Heart right ventricle (tissue), 16 donors: ENCODE data around the gene TBC1D8. TPM values are rescaled to one million over a fixed set of nuclear protein-coding genes. Genes with fewer than 3 reads are reported as not detected.

Source experiments
- ATAC-seq, 8 donors: fragments of 200-7000 bp; cut with Tn5 transposase; one replicate each; pipeline ENCODE4 v1.9.1; 2020; ENCODE audit warnings: mild to moderate bottlenecking in 8 of 8, moderate library complexity in 8 of 8, moderate number of reproducible peaks in 1 of 8
- DNase-seq, 2 donors: peaks; one replicate each; pipeline ENCODE4 v3.0.0-alpha.2; 2020
- H3K27ac ChIP-seq, 10 donors: fragments of 200-600 bp; sonication (generic) in 2 of 10; one replicate each; pipeline versions ENCODE4 v1.5.0 to v1.8.0; 2020 to 2022; ENCODE audit warnings: mild to moderate bottlenecking in 3 of 10
- H3K27me3 ChIP-seq, 7 donors: fragments of 200-600 bp; one replicate each; pipeline ENCODE4 v1.8.0; 2021 to 2022; ENCODE audit warnings: mild to moderate bottlenecking in 2 of 7
- H3K36me3 ChIP-seq, 9 donors: fragments of 200-600 bp; sonication (generic) in 1 of 9; one replicate each; pipeline versions ENCODE4 v1.5.0 to v1.8.0; 2020 to 2022; ENCODE audit warnings: mild to moderate bottlenecking in 2 of 9
- H3K4me1 ChIP-seq, 9 donors: fragments of 200-600 bp; sonication (generic) in 1 of 9; one replicate each; pipeline versions ENCODE4 v1.5.0 to v1.8.0; 2020 to 2022; ENCODE audit warnings: mild to moderate bottlenecking in 4 of 9
- H3K4me3 ChIP-seq, 10 donors: fragments of 200-600 bp; sonication (generic) in 2 of 10; one replicate each; pipeline versions ENCODE4 v1.5.0 to v1.8.0; 2020 to 2022; ENCODE audit warnings: mild to moderate bottlenecking in 7 of 10, moderate library complexity in 2 of 10
- H3K9me3 ChIP-seq, 11 donors: fragments of 200-600 bp in 10 of 11; sonication (generic) in 2 of 11; one replicate each; pipeline versions ENCODE4 v1.5.0 to v1.8.0; 2013 to 2022; ENCODE audit warnings: mild to moderate bottlenecking in 2 of 11, control low read depth in 1 of 11, moderate library complexity in 1 of 11
- WGBS, 2 donors: extraction: QIAGEN DNeasy Blood & Tissue Kit; methylation state at CpG; one replicate each; pipeline ENCODE4 v1.1.7; 2013; ENCODE audit warnings: inconsistent platforms in 1 of 2; 5-methylcytosine and 5-hydroxymethylcytosine counted together
- intact Hi-C, 10 donors: fragments of 100-400 bp; cut with DNase I; formaldehyde crosslinking; loops; one replicate each; pipeline versions ENCODE4 v1.11.1 to v1.14.2; 2022
- polyA plus RNA-seq, 2 donors: library from polyadenylated mRNA; stranded (reverse); fragments of 200-250 nt; gene quantifications; one replicate each; pipeline ENCODE4 v1.2.3, GENCODE V29; 2013
- total RNA-seq, 10 donors: library from RNA; stranded (reverse); fragmentation: NEBNext Ultra II Directional in 3 of 10; extraction: Animal tissue kit (Norgen Biotek cat#: 25700) in 3 of 10; gene quantifications; one replicate each; pipeline versions ENCODE4 v1.2.1 to v1.2.4, GENCODE V29; 2021 to 2023
- TF ChIP-seq, protein P1 (sequence below), 9 donors: fragments of 200-600 bp; sonication (generic) in 2 of 9; IDR thresholded peaks; one replicate each; pipeline versions ENCODE4 v1.5.0 to v1.8.0; 2021 to 2022; ENCODE audit warnings: antibody characterized with exemption in 9 of 9, mild to moderate bottlenecking in 5 of 9, moderate library complexity in 1 of 9
- donor health status: Arrhythmogenic right ventricular cardiomyopathy.
- donor health status: ischemic (EF 13 %, LVEDD 7.1; RV severe dilation, severe dysfunction).
- donor health status: healthy with polysubstance abuse.
- donor health status: DM: no; HTN: yes; CAD: no.
- donor health status: DM: no; HTN: no; CAD: no.
- donor health status: ischemic (EF 25% LVEDD 6.9; RV normal size, moderate dysfunction).
- donor health status: ischemic (EF 25% LVEDD 5.7; RV mildly dilated, moderate dysfunction).
- donor health status: healthy.
- donor health status: DM: yes; HTN: yes; CAD: no.
- donor health status: Ischemic cardiomyopathy.
- donor health status: ischemic (EF 35%, LVEDD 5.7; RV mildly dilated, moderate dysfunction).
- donor health status: nonischemic (EF 11% LVEDD 7.7; RV severe dilation, severe dysfunction).
- donor health status: DM: yes; HTN: yes; CAD: no.
- donor health status: PGD.
- donor health status: ischemic (EF 29% LVEDD 5.4; RV normal size, mild dysfunction).
- donor health status: nonischemic (EF 23%, LVEDD 6.1; RV moderate dilation, normal function).

The TBC1D8 gene
- total and polyA plus RNA-seq, 12 donors = 24.0 to 69.5 (median 55.5) TPM

DNA sequence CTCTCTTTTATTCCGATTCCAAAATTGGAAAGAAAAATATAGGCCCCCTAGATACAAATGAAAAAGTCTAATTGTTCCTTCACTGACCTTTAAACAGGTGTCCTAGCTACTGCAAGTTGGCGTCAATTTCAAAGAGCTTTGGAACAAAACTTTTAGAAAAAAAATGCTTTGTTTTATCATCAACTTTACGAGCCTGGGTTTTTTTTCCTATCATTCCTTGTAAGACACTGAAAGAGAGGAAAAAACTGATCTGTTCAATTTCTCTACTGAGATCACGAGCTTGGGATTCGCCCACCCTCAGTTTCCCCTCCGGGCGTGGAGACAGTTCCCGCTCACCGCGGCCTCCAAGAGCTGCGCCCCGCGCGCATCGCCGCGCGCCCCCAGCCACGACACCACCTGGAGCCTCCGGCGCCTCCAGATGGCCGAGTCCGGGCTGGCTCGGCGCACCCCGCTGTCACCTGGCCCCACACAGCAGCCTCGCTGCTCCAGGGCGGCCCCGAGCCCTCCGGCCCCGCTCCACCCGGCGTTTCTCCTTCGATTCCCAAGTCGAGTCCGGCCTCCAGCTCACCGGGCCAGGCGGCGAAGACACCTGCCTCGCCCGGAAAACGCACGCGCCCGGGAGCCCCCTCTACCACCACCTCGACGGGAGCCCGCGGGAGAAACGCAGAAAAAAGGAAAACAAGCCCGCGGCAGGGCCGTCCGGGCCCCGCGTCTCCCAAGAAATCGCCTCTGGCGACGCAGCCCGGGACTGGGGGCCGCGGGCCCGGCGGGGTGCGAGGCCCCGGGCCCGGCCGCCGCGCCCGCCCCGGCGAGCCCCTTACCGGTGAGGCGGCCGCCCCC, 656 bp downstream of the TBC1D8 start:
- peak overlapping the region; percentile 71 to 96 (median 82) for H3K27ac ChIP-seq
- H3K9me3 ChIP-seq = no peaks in the 10 kb centered on the region
- H3K4me1 ChIP-seq = peaks cover 7 to 83% (median 64%) of the 10 kb centered on the region in 9 donors
- TF ChIP-seq, protein P1, sequence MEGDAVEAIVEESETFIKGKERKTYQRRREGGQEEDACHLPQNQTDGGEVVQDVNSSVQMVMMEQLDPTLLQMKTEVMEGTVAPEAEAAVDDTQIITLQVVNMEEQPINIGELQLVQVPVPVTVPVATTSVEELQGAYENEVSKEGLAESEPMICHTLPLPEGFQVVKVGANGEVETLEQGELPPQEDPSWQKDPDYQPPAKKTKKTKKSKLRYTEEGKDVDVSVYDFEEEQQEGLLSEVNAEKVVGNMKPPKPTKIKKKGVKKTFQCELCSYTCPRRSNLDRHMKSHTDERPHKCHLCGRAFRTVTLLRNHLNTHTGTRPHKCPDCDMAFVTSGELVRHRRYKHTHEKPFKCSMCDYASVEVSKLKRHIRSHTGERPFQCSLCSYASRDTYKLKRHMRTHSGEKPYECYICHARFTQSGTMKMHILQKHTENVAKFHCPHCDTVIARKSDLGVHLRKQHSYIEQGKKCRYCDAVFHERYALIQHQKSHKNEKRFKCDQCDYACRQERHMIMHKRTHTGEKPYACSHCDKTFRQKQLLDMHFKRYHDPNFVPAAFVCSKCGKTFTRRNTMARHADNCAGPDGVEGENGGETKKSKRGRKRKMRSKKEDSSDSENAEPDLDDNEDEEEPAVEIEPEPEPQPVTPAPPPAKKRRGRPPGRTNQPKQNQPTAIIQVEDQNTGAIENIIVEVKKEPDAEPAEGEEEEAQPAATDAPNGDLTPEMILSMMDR (IDR thresholded peaks at IDR 0.05) = peak in 4 of 9 donors; percentile 7 to 37 (median 34)
- no peaks in the 10 kb centered on the region for H3K36me3 ChIP-seq
- H3K27me3 ChIP-seq = no peaks in the 10 kb centered on the region
- peak in 6 of 8 donors; percentile 5 to 47 (median 22) for ATAC-seq
- H3K4me3 ChIP-seq = peak overlapping the region; percentile 54 to 99 (median 82)
- peak; percentile 28 to 42 for DNase-seq
- intact Hi-C loops = loop anchor here in 9 of 10 donors (2.0 to 10.0 kb wide), 11 partner anchors 38 to 546 kb away; partner anchors contain the start of gene CNOT11 (in 1 of the 9)
- 2% methylated on average over 63 to 76 of the region's 76 CpGs for WGBS, 2 donors

DNA sequence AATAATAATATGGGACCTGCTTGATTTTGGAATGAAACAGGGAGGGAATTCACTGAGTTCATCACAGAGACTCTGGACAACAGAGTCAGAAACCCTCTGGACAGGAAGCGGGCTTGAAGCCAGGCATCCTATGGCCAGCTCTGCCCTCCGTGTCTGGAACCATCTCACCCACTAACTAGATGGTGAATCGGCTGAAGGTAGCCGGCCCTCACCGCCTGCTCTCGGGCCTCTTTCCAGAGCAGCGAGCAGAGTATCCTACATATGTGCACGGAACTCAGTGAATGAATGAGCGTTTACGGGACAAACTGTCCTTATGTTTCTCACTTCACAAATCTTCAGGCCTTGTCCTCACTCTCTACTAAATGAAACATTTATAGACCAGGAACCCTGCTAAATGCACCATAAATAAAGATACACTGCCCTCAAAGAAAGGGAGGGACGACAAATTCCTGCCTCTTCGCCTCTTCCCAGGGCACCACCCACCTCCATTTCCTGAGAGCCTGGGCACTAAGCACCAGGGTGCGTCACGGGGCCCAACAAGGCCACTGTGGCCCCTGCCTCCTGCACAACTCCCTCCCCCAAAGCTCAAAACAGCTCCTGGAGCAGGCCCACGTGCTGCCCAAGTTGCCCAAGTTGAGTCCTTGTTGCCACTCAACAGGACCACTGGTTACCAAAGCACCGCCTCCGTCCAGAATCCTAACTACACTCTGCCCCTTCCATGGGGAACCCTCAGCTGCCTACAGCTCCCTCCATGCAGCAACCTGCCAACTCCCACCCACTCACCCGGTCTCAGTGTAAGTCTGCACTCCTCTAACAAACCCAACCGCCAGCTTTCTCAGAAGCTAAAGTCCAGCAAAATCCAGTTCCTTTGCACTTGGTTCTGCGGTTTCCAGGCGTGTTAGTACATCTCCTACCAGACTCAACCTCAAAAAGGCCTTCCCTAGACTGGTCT, 1.7 kb downstream of the TBC1D8 start:
- DNase-seq = no peak
- intact Hi-C loops = loop anchor here (2.0 to 10.0 kb wide), 12 partner anchors 37 to 545 kb away; partner anchors contain the start of gene CNOT11 (in 1 of the 10)
- H3K4me1 ChIP-seq = peaks cover 7 to 90% (median 64%) of the 10 kb centered on the region in 9 donors
- peak in 4 of 8 donors; percentile 3 to 36 (median 16) for ATAC-seq
- peak overlapping the region in 9 of 10 donors; percentile 71 to 96 (median 82) for H3K27ac ChIP-seq
- H3K27me3 ChIP-seq = no peaks in the 10 kb centered on the region
- peak overlapping the region; percentile 54 to 99 (median 82) for H3K4me3 ChIP-seq
- H3K36me3 ChIP-seq = no peaks in the 10 kb centered on the region
- 47 to 59% methylated on average over 21 of the region's 21 CpGs for WGBS, 2 donors
- TF ChIP-seq, protein P1 (IDR thresholded peaks at IDR 0.05) = no peak
- no peaks in the 10 kb centered on the region for H3K9me3 ChIP-seq

DNA sequence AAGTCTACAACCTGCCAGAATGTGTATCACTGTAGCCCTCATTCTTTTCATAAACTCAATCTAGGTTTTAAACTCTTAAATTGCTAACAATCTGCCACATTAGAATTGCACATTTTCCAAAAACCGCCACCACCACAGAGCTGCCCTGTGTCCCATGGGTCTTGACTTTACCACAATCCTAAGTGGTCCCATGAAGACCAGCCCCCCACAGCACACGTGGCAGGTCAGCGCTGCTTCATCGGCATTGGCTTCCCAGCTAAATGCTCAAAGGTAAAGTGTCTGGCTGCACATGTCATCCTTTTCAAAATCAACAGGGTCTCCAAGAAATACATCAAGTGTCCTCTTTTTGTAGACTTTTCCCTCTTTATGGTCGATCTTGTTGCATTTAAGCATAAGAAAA, 2.4 kb downstream of the TBC1D8 start:
- DNase-seq (no peak), ATAC-seq (no peak)
- no peaks in the 10 kb centered on the region for H3K36me3 ChIP-seq
- no peaks in the 10 kb centered on the region for H3K9me3 ChIP-seq
- peaks cover 7 to 90% (median 60%) of the 10 kb centered on the region in 9 donors for H3K4me1 ChIP-seq
- WGBS, 2 donors = 81 to 84% methylated on average over 5 of the region's 5 CpGs
- TF ChIP-seq, protein P1 (IDR thresholded peaks at IDR 0.05) = no peak
- H3K27me3 ChIP-seq = no peaks in the 10 kb centered on the region
- intact Hi-C loops = loop anchor here in 4 of 10 donors (5.0 kb wide), 2 partner anchors 36 to 211 kb away; no protein-coding TSS in a partner anchor
- peak overlapping the region in 5 of 10 donors; percentile 81 to 99 (median 87) for H3K4me3 ChIP-seq
- peak overlapping the region in 3 of 10 donors; percentile 83 to 96 (median 83) for H3K27ac ChIP-seq
